HG02610 (cell line): ENCODE results near the gene SLC22A14.
"Not testable (repeated sequence)": the region's sequence is repeated elsewhere in the genome, so short reads cannot be mapped to it uniquely, and the experiment has no call there.

ENCODE experiments used
- ATAC-seq: cut with Tn5 transposase; IDR thresholded peaks from one replicate; pipeline ENCODE4 v1.9.1; 2021; ENCODE audit warnings: mild to moderate bottlenecking, moderate library complexity; ENCODE audit not compliant: unreplicated experiment

The SLC22A14 gene

DNA sequence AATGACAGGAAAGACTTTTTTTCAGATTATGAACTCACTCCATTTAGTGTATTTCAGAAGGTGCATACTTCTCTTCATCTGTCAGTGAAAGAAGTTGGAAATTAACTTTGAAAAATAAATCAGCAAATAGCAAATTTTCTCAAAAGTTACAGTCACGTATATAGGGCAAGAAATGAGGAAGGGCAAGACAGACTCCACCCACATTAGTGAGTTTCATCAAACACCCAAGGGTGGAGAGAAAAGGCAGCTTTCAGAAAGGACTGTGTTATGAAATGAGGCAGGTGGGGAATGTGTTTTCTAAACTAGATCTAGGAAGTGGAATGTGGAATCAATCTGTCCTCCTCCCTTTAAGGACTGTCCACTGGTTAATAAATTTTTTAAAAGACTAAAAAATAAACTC is 13.6 kb upstream of the SLC22A14 start:
- peak; percentile 51 for ATAC-seq

- no peak for ATAC-seq
Observed at GRCh38 chr3:38270606-38271005, 11.5 kb upstream of the SLC22A14 start.

- ATAC-seq: no peak
Observed at GRCh38 chr3:38271553-38271952, 10.5 kb upstream of the SLC22A14 start.

- no peak for ATAC-seq
Observed at GRCh38 chr3:38274864-38275649, 7.0 kb upstream of the SLC22A14 start.

- ATAC-seq: no peak
Observed at GRCh38 chr3:38275658-38276057, 6.4 kb upstream of the SLC22A14 start.

- no peak for ATAC-seq
Observed at GRCh38 chr3:38276081-38276916, 5.8 kb upstream of the SLC22A14 start.

DNA sequence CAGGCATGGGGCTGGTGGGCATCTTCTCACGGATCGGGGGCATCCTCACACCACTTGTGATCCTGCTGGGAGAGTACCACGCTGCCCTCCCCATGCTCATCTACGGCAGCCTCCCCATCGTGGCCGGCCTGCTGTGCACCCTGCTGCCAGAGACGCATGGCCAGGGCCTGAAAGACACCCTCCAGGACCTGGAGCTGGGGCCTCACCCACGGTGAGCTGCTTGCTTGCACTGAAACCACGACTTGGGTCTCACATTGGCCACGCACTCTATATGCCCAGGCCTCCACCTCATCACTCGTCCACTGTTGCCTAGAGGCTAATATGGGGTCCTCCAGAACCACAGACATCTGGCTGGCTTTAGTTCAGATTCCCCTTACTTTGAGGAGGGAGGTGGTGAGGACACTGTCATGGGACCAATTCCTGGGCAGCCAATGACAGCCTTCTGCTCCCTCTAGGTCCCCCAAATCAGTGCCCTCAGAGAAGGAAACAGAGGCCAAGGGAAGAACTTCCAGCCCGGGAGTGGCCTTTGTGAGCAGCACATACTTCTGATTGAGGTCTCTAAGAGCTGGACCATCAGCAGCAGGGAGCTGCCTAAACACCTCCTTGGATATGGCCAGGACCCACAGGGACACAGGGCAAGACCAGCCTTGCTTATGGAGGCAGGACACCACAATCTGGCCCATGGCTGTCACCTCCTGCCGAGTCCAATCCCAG is 5.0 kb upstream of the SLC22A14 start:
- no peak for ATAC-seq

DNA sequence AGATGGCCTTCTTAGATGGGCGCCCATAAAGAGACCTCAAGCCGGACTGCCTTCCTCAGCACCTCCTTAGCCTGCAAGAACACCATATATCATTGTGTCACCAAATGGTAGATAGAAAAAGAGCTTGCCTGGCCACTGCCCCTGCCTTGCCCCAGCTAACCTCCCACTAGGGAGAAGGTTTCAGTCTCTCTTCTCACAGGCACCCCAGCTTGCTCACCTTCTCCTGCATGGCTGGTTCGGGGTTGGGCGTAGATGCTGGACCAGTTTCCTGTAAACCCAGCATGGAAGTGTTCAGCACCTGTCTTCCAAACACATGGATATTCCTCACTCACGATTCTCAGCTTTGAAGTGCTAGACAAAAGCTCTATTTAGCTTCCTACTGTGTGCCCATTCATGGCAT is 3.3 kb upstream of the SLC22A14 start:
- ATAC-seq: no peak

DNA sequence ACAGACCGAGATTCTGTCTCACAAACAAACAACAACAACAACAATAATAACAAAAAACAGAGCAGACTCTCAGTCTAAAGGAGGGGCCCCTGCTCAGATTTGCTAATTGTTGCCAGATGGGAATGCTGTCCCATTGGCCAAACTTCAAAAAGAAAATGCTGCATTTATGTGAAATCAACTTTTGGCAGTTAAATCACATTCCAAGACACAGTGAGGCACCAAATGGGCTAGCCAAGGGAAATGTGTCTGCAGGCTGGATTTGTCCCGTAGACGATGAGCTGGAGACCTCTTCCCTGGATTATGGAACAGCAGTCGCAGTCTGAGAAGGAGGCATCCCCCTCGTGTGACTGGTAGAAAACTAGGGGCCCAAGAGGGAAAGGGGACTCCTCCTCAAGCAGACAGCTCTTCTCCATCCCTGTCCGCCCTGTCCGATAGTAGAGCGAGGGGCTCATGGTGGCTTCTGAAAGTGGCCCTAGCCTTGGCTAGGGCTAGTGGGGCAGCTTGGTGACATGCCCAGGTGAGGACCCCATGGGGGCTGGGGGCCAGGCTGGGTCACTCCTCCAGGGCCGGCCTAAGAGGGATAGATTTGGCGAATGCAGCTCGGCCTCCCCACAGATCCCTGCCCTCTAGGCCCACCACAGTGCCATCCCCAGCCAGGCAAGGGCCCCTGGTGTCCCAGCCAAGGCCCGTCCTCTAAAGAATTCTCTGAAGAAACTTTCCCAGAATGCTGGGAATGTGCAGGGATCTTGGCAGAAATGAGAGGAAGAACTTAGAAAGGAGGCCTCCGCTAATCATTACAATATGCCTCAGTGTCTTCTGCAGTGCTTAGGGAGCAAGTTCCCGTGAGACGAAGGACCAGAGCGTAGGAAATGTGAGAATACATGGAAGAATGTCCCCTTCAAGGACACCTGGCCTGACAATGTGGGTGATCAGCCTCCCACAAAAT is 2.0 kb downstream of the SLC22A14 start:
- no peak for ATAC-seq

- no peak for ATAC-seq
Observed at GRCh38 chr3:38284756-38285150, 2.7 kb downstream of the SLC22A14 start.

GRCh38 chr3:38289286-38290217 is 7.5 kb downstream of the SLC22A14 start:
- ATAC-seq: not testable (repeated sequence)

DNA sequence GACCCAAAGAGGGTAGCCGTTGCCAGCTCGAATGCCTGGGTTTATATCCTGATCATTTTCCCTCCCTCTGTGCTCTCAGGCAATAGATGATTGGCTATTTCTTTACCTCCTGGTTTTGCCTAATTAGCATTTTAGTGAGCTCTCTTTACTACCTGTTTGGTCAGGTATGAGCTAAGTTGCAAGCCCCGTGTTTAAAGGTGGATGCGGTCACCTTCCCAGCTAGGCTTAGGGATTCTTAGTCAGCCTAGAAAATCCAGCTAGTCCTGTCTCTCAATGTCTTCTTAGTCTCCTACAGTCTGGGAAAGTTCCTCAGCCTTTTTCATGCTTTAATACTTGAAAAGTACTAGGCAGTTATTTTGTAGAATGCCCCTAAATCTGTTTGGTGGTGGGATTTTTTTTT is 15.0 kb downstream of the SLC22A14 start:
- ATAC-seq: not testable (repeated sequence)

- no peak for ATAC-seq
Observed at GRCh38 chr3:38297537-38297936, 15.4 kb downstream of the SLC22A14 start.

GRCh38 chr3:38297947-38298711 is 16.0 kb downstream of the SLC22A14 start:
- no peak for ATAC-seq

DNA sequence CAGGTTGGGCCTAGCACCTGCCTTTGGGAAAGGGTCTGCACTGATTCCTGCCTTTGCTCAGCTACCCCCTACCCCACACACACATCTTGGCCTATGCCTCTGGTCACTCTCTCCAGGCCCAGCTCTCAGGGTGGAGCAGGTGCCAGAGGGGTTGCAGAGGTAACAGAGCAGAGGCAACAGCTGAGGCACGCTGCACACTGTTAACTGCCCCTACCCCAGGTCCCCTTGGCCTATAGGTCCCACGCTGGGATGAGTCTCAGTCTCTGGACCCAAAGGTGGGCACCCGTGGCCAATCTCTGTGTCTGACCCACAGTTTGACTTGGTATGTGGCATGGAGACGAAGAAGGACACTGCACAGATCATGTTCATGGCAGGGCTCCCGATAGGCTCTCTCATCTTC is 24.8 kb downstream of the SLC22A14 start:
- ATAC-seq: no peak

DNA sequence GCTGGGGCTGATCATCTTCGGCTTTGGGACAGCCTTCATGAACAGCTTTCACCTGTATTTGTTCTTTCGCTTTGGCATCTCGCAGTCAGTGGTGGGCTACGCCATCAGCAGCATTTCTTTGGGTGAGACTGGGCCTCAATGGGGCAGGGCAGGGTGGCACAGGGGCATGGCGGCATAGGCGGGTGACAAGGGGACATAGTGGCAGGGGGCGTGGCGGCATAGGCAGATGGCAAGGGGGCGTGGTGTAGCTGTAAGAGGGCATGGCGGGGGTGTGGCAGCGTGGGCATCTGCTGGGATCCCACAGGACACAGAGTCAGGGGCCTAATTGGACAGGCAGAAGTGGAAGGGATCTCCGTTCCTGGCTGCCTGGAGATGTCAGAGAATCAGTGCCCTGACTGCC is 25.5 kb downstream of the SLC22A14 start:
- ATAC-seq: no peak

GRCh38 chr3:38308456-38308855 is 26.4 kb downstream of the SLC22A14 start:
- no peak for ATAC-seq

DNA sequence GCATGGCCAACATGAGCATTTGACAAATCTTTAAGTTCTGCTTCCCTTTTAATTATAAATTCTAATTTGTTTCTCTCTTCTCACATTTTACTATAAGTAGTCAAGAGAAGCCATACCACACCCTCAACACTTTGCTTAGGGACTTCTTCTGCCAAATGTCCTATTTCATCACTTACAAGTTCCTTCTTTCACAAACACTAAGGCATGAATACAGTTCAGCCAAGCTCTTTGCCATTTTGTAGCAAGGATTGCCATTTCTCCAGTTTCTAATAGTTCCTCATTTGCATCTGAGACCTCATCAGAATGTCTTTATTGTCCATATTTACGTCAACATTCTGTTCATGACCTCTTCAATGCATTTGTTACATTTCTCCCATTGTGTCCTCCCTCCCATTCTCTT is 29.4 kb downstream of the SLC22A14 start:
- ATAC-seq: no peak

GRCh38 chr3:38311941-38312340 is 29.8 kb downstream of the SLC22A14 start:
- no peak for ATAC-seq
